ACHN (cell line): Measurements from ENCODE around the gene DHX29.

Source experiments
- DNase-seq: peaks from one replicate; pipeline ENCODE4 v3.0.0-alpha.2; 2015
- in situ Hi-C: cut with HindIII; loops from 2 replicates; pipeline ENCODE4 v1.10.0; 2017; ENCODE audit warnings: low sequenced_read_pairs, low pct_ligation_motif_present, low pct_unique_long_range_greater_than_20kb

DHX29 gene

GRCh38 chr5:55254802-55255201 lies 52.7 kb downstream of the DHX29 start:
- no peak for DNase-seq
- in situ Hi-C loops: no loop called here

GRCh38 chr5:55250064-55250463 lies 57.4 kb downstream of the DHX29 start:
- in situ Hi-C loops: no loop called here
- no peak for DNase-seq

- in situ Hi-C loops: no loop called here
- no peak for DNase-seq
Observed at GRCh38 chr5:55241746-55242145, 65.7 kb downstream of the DHX29 start.

- in situ Hi-C loops: no loop called here
- no peak for DNase-seq
Observed at GRCh38 chr5:55236800-55237199, 70.7 kb downstream of the DHX29 start.

- DNase-seq: peak; percentile 65
- in situ Hi-C loops: no loop called here
Observed at GRCh38 chr5:55234121-55234700, 73.3 kb downstream of the DHX29 start.

GRCh38 chr5:55232985-55233928 lies 74.2 kb downstream of the DHX29 start, which contains the start of gene CCNO:
Gene CCNO (minus strand): TSS chr5:55233608. CDS start chr5:55233523, 85 bp downstream.
- DNase-seq: peak; percentile 89
- in situ Hi-C loops: no loop called here

- in situ Hi-C loops: no loop called here
- peak; percentile 50 for DNase-seq
Observed at GRCh38 chr5:55232271-55232984, 75.1 kb downstream of the DHX29 start.

- in situ Hi-C loops: no loop called here
- DNase-seq: no peak
Observed at GRCh38 chr5:55231919-55232270, 75.6 kb downstream of the DHX29 start.

- no peak for DNase-seq
- in situ Hi-C loops: no loop called here
Observed at GRCh38 chr5:55231029-55231918, 76.2 kb downstream of the DHX29 start.

GRCh38 chr5:55230086-55230629 lies 77.3 kb downstream of the DHX29 start:
- no peak for DNase-seq
- in situ Hi-C loops: no loop called here

- DNase-seq: no peak
- in situ Hi-C loops: no loop called here
Observed at GRCh38 chr5:55227664-55228430, 79.6 kb downstream of the DHX29 start.

GRCh38 chr5:55226934-55227663 lies 80.4 kb downstream of the DHX29 start, which contains the start of gene MCIDAS:
Gene MCIDAS (minus strand): TSS chr5:55227315. CDS start chr5:55227138, 177 bp downstream.
- DNase-seq: peak; percentile 77
- in situ Hi-C loops: no loop called here

- DNase-seq: peak; percentile 83
- in situ Hi-C loops: no loop called here
Observed at GRCh38 chr5:55226027-55226933, 81.2 kb downstream of the DHX29 start.

- in situ Hi-C loops: no loop called here
- no peak for DNase-seq
Observed at GRCh38 chr5:55225346-55225745, 82.1 kb downstream of the DHX29 start.

GRCh38 chr5:55223812-55224240 lies 83.7 kb downstream of the DHX29 start:
- in situ Hi-C loops: no loop called here
- DNase-seq: no peak
